HG03439 (cell line): ENCODE data around the gene IQGAP1.
"Not testable (repeated sequence)": the region's sequence is repeated elsewhere in the genome, so short reads cannot be mapped to it uniquely, and the experiment has no call there.

Source experiments
- ATAC-seq: cut with Tn5 transposase; IDR thresholded peaks from one replicate; pipeline ENCODE4 v1.9.1; 2021; ENCODE audit warnings: mild to moderate bottlenecking, moderate library complexity; ENCODE audit not compliant: unreplicated experiment

Gene IQGAP1

DNA sequence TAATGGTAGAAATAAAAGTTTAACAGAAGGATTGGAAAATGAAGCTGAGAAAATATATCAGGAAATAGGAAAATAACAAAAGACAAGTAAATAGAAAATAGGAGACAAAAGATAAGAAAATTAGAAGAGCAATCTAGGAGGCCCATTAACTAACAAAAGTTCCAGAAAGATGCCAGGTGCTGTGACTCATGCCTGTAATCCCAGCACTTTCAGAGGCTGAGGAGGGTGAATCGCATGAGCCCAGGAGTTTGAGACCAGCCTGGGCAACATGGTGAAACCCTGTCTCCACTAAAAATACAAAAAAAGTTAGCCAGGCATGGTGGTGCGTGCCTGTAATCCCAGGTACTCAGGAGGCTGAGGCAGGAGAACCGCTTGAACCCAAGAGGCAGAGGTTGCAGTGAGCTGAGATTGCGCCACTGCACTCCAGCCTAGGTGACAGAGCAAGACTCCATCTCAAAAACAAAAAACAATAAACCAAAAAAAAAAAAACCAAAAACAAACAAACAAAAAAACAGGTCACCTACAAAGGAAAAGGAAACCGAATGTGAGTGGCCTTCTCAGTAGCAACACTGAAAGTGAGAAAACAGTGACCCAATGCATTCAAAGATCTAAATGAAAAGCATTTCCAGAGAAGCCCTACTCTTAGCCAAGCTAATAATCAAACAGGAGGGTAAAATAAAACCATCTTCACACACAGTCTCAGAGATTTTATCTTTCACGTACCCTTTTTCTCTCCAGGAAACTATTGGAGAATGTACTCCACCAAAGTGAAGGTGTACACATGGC is 136.2 kb downstream of the IQGAP1 start:
- not testable (repeated sequence) for ATAC-seq

DNA sequence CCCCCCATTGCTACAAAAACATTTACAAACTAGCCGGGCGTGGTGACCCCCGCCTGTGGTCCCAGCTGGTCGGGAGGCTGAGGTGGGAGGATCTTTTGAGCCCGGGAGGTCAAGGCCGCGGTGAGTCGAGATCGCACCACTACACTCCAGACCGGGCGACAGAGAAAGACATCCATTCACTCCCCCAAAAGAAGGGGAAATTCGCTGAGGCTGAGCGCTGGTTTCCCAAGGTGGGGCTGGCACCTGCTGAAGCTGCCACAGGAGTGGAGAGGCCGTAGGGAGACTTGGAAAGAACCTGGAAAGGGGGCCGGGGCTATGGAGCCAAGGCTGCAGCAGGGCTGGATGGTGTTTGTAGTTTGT is 140.9 kb downstream of the IQGAP1 start:
- ATAC-seq = no peak

GRCh38 chr15:90529371-90530249 is 141.6 kb downstream of the IQGAP1 start, which contains the start of gene CRTC3:
Gene CRTC3, plus strand, starts transcription at chr15:90529923. Its CDS starts 149 bp downstream, at chr15:90530072.
- ATAC-seq = peak; percentile 74

DNA sequence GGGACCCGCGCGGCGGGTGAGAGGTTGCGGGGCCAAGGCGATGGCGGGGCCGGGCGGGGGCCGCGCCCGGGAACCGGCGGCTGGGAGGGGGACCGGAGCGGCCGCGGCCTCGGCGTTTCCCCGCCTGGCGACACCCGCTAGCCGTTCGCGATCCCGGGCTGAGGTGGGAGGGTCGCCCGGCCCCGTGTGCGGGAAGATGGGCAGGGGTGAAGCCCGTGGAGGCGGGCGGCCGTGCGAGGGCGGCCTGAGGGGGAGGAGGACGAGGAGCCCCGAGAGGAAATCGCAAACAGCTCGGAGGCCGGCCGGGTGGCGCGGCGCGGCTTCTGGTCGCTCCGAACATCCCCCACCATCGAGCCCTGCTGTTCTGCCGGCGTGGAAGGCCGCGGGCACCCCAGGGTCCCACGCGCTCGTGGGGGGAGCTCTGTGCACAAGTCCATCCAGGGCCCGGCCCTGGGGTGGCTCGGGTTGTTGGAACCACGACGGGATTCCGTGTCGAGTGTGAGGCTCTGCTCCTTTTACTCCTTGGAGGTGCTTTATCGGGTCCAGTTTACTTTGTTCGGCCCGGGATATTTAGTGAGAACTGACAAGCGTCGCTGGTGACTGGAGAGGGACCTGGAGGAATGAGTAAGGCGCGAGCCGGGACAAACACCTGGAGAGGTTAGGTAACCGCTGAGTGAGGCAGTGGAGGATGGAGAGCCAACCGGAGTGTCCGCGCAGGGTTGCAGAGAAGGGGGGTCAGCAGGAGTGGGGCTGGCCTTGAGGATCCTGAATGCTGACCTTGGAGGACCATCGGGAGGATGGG is 142.4 kb downstream of the IQGAP1 start:
- ATAC-seq = peak; percentile 42

DNA sequence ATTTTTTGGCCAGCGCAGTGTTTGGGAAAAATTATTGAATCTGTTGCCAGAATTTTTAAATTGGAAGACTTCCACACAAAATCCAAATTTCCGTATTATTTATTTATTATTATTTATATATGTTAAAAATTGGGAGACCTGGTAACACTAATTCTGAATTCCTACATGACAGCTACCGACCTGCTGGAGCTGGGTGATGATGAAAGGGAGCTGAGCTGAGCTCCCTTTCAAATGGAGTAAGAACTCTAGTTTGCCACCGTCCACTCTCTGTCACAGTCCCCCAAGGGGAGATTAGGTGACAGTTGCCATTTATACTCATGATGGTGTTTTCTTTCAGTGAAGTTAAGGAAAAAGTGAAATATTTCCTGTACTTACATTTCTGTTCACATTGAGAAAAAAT is 143.1 kb downstream of the IQGAP1 start:
- no peak for ATAC-seq

GRCh38 chr15:90535254-90535653 is 147.2 kb downstream of the IQGAP1 start:
- ATAC-seq = no peak

- no peak for ATAC-seq
Measured at GRCh38 chr15:90539789-90540188, 151.7 kb downstream of the IQGAP1 start.

DNA sequence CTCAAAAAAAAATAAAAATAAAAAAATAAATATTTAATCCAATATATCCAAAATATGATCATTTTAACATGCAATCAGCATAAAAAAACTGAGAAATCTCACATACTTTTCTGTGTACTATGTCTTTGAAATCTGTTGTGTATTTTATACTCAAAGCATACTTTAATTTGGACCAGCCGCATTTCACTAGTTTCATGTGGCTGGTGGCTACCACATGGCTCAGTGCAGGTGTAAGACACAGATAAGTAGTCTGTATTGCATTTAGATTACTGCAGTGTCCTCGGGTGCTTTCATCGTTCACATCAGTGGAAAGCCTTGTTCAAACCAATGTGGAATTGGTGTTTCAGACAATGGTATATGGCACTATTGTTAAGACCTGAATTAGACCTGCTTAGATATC is 152.7 kb downstream of the IQGAP1 start:
- no peak for ATAC-seq

- no peak for ATAC-seq
Measured at GRCh38 chr15:90545095-90545494, 157.1 kb downstream of the IQGAP1 start.

- ATAC-seq = no peak
Measured at GRCh38 chr15:90547540-90547939, 159.5 kb downstream of the IQGAP1 start.

DNA sequence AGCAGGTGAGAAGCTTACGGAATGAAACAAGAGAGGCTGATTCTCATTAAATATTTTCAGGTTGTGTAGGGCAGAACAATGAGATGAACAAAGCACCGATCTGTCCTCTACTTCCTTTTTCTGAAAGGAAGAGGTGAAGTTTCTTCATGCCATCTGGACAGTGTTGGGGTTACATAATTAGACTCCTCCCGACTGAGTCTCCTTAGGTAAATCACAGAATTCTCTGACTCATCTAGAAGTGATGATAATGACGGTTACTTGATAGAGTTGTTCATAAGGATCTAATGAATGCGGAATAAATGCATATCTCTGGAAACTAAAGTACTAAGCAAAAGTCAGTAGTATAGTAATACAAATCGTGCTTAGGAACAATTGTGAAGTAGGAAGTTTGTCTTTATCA is 162.9 kb downstream of the IQGAP1 start:
- ATAC-seq = no peak
